Stimulated activated CD4-positive, alpha-beta T cell treated with anti-CD3 and anti-CD28 coated beads, Interleukin-1b, Interleukin-23, amount 100 ng/mL, for 4 hours (primary cell): ENCODE measurements around the gene MYO5B.

Experiments
- DNase-seq, 2 donors: peaks; one replicate each; pipeline ENCODE4 v3.0.0-alpha.2; 2020; ENCODE audit warnings: low read depth in 2 of 2

Gene MYO5B

GRCh38 chr18:50072146-50072545 is 122.8 kb downstream of the MYO5B start:
- DNase-seq = no peak

GRCh38 chr18:50071397-50071796 is 123.5 kb downstream of the MYO5B start:
- DNase-seq = no peak

GRCh38 chr18:50069422-50069821 is 125.5 kb downstream of the MYO5B start:
- no peak for DNase-seq

- DNase-seq = no peak
These were observed 129.4 kb downstream of the MYO5B start for GRCh38 chr18:50065527-50065926.

GRCh38 chr18:50065039-50065438 is 129.9 kb downstream of the MYO5B start:
- DNase-seq = no peak

GRCh38 chr18:50061876-50062517 is 132.9 kb downstream of the MYO5B start:
- no peak for DNase-seq

GRCh38 chr18:50060822-50061221 is 134.1 kb downstream of the MYO5B start:
- DNase-seq = no peak

GRCh38 chr18:50058731-50059130 is 136.2 kb downstream of the MYO5B start:
- no peak for DNase-seq

GRCh38 chr18:50057009-50057408 is 137.9 kb downstream of the MYO5B start:
- DNase-seq = no peak

- DNase-seq = no peak
These were observed 138.8 kb downstream of the MYO5B start for GRCh38 chr18:50056185-50056584.

- no peak for DNase-seq
These were observed 139.5 kb downstream of the MYO5B start for GRCh38 chr18:50055488-50055887.

- DNase-seq = no peak
These were observed 141.8 kb downstream of the MYO5B start for GRCh38 chr18:50053111-50053510.

- DNase-seq = no peak
These were observed 143.7 kb downstream of the MYO5B start for GRCh38 chr18:50051288-50051687.

- DNase-seq = no peak
These were observed 149.8 kb downstream of the MYO5B start for GRCh38 chr18:50045126-50045525.

GRCh38 chr18:50044402-50044801 is 150.5 kb downstream of the MYO5B start:
- no peak for DNase-seq

GRCh38 chr18:50042611-50043010 is 152.3 kb downstream of the MYO5B start:
- DNase-seq = no peak

GRCh38 chr18:50039746-50040145 is 155.2 kb downstream of the MYO5B start:
- DNase-seq = no peak

- no peak for DNase-seq
These were observed 156.5 kb downstream of the MYO5B start for GRCh38 chr18:50038448-50038847.

- no peak for DNase-seq
These were observed 160.9 kb downstream of the MYO5B start for GRCh38 chr18:50034029-50034428.

- DNase-seq = no peak
These were observed 161.9 kb downstream of the MYO5B start for GRCh38 chr18:50033004-50033403.

GRCh38 chr18:50030146-50030545 is 164.8 kb downstream of the MYO5B start:
- no peak for DNase-seq

GRCh38 chr18:50027996-50028395 is 167.0 kb downstream of the MYO5B start:
- no peak for DNase-seq

GRCh38 chr18:50024466-50024865 is 170.5 kb downstream of the MYO5B start:
- DNase-seq = no peak

- no peak for DNase-seq
These were observed 172.0 kb downstream of the MYO5B start for GRCh38 chr18:50022985-50023384.
